ENCODE data around the gene CLTCL1.

- TF ChIP-seq CTCF (IDR thresholded peaks at IDR 0.05; ENCODE audit: insufficient read depth, low read length): no peak
- no peak for TF ChIP-seq POLR2AphosphoS5 (IDR thresholded peaks at IDR 0.05; ENCODE audit: low read depth)
- no peak for TF ChIP-seq SPI1 (IDR thresholded peaks at IDR 0.05; ENCODE audit: borderline replicate concordance, low read depth)
- TF ChIP-seq REST (IDR thresholded peaks at IDR 0.05; ENCODE audit: insufficient replicate concordance, low read depth): no peak
- TF ChIP-seq GABPA (IDR thresholded peaks at IDR 0.05; ENCODE audit: low read depth): no peak
These were observed 31.3 kb downstream of the CLTCL1 start for GRCh38 chr22:19260194-19260593.
